Pulmonary artery endothelial cell (primary cell): ENCODE measurements around the gene FARP1. TPM values are rescaled to one million over a fixed set of nuclear protein-coding genes. Genes with fewer than 3 reads are reported as not detected.

Experiments used
- DNase-seq: peaks from one replicate; pipeline ENCODE4 v3.0.0-alpha.2; 2011; ENCODE audit warnings: low read depth, low spot score
- total RNA-seq: library from RNA; depleted of rRNA; stranded (reverse); fragments of >200 nt; gene quantifications from 2 replicates; pipeline ENCODE4 v1.2.3, GENCODE V29; 2014

Gene FARP1
- total RNA-seq, 1 donor from 2014 or later: 18.9 TPM

- DNase-seq: no peak
Observed at GRCh38 chr13:98456413-98456845, 313.5 kb downstream of the FARP1 start.

GRCh38 chr13:98457053-98457452 lies 314.2 kb downstream of the FARP1 start:
- no peak for DNase-seq

GRCh38 chr13:98458431-98458830 lies 315.5 kb downstream of the FARP1 start:
- no peak for DNase-seq

GRCh38 chr13:98459171-98459681 lies 316.3 kb downstream of the FARP1 start:
- no peak for DNase-seq

- no peak for DNase-seq
Observed at GRCh38 chr13:98459721-98460370, 317.0 kb downstream of the FARP1 start.

GRCh38 chr13:98460516-98460915 lies 317.6 kb downstream of the FARP1 start:
- DNase-seq: no peak

- DNase-seq: no peak
Observed at GRCh38 chr13:98461486-98462240, 318.8 kb downstream of the FARP1 start.

GRCh38 chr13:98462241-98462882 lies 319.5 kb downstream of the FARP1 start:
- no peak for DNase-seq

- no peak for DNase-seq
Observed at GRCh38 chr13:98462946-98463345, 320.1 kb downstream of the FARP1 start.

- DNase-seq: no peak
Observed at GRCh38 chr13:98466634-98467236, 323.8 kb downstream of the FARP1 start.

- DNase-seq: no peak
Observed at GRCh38 chr13:98467263-98467985, 324.5 kb downstream of the FARP1 start.

- no peak for DNase-seq
Observed at GRCh38 chr13:98468361-98468760, 325.5 kb downstream of the FARP1 start.

- no peak for DNase-seq
Observed at GRCh38 chr13:98468929-98469328, 326.0 kb downstream of the FARP1 start.

GRCh38 chr13:98470920-98471319 lies 328.0 kb downstream of the FARP1 start:
- no peak for DNase-seq

- no peak for DNase-seq
Observed at GRCh38 chr13:98471934-98472333, 329.0 kb downstream of the FARP1 start.

GRCh38 chr13:98473135-98473787 lies 330.4 kb downstream of the FARP1 start:
- DNase-seq: no peak

- DNase-seq: no peak
Observed at GRCh38 chr13:98473788-98474144, 330.9 kb downstream of the FARP1 start.

- DNase-seq: no peak
Observed at GRCh38 chr13:98474292-98474691, 331.4 kb downstream of the FARP1 start.

GRCh38 chr13:98474761-98475160 lies 331.9 kb downstream of the FARP1 start:
- DNase-seq: no peak

- DNase-seq: no peak
Observed at GRCh38 chr13:98475522-98475921, 332.6 kb downstream of the FARP1 start.

GRCh38 chr13:98476106-98476505 lies 333.2 kb downstream of the FARP1 start:
- DNase-seq: no peak
